GM18505 (cell line): Measurements from ENCODE around the gene FAR2.
"Not testable (repeated sequence)": the region's sequence is repeated elsewhere in the genome, so short reads cannot be mapped to it uniquely, and the experiment has no call there.

ENCODE experiments used
- ATAC-seq: cut with Tn5 transposase; IDR thresholded peaks from one replicate; pipeline ENCODE4 v1.9.1; 2021; ENCODE audit not compliant: unreplicated experiment
- POLR2A ChIP-seq: IDR thresholded peaks from 4 replicates; pipeline ENCODE4 v1.6.1; 2011; ENCODE audit warnings: borderline replicate concordance; ENCODE audit not compliant: insufficient read depth, insufficient read length; ENCODE audit errors: extremely low read depth

The FAR2 gene

DNA sequence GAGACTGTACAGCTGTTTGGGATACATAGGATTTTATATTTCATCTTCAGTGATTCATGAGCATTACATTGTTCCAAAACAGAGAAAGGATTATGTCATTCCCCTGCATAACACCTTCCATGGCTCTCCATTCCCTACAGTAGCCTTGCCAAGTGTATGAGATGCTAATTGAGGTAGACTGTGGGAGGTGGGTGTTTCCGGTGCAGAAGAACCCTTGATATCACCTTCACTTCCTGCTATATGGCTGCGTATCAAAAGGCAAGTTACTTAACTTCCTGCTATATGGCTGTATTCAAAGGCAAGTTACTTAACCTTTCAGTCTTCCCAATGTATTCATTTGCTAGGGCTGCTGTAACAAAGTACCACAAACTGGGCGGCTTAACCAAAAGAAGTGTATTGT lies 11.2 kb downstream of the FAR2 start:
- ATAC-seq: no peak
- TF ChIP-seq POLR2A: no peak

DNA sequence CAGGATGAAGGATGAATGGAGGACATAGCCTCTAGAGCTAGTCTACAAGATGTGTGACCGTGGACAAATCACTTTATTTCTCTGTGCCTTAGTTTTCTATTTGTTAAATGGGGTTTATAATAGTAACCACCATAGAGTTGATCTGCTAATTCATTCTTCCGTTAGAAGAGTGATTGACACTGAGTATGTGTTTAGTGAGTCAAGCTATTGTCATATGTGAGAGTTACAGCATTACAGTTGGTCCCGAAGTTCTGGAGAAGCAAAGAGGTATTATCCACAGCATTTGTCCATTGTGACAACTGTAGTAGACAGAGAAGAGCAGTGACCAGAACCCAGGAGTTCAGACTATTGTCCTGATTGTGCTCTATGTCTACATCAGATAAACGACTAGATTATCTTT lies 14.1 kb downstream of the FAR2 start:
- TF ChIP-seq POLR2A: no peak
- ATAC-seq: no peak

DNA sequence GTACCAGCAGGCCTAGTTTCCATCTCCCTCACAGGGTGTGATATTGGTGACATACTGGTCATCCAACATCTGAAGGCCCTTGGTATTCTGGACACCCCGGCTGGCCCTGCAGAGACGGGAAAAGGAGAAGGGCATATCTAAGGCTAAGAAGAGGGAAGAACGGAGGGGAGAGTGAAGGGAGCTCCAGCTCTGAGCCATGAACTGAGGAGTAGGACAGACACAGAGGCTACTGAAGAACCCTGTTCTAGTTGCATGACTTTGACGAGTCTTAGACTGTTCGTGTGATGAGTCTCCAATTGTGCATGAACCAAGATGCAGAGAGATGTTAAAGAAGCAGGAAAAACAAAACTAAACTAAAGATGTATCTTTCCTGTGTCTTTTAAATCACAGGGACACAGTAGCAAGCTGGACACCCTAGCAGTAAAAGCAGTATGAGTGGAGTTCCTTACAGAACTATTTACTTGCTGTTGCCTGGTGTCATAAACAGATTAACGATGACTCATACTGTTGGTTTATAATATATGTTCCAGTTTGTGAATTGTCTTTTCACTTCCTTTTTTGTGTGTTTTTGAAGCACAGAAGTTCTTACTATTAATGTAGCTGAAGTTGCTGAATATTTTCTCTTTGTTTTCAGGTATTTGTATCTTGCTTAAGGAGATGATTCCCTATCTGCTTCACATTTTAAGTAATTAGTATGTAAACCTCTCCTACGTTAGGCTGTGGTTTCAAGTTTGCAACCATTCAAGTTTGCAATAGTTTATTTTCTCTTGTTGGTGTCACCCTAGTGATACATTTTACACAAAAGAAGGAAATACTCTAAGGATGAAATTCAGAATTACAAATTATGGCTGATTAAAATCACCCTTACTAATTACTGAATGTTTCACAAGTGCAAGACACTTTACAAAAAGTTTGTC lies 15.7 kb downstream of the FAR2 start:
- ATAC-seq: peak; percentile 100
- no peak for TF ChIP-seq POLR2A

DNA sequence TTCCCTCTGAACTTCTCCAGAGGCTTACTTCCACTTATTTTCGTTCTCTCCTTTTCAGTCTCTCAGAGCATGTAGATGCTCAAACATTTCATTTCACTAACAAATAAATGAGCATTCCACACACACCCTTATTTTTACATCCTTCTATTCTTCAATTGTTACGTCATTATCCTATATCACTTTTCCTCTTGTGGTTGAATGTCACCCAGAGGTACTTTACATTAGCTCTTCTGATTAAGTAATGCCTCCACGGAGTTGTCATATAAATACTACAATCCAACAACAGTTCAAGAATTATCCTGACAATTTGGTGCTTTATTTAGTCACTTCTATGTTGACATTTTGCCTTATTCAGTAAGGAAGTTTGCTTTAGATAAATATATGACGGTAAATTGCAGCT lies 18.4 kb downstream of the FAR2 start:
- no peak for ATAC-seq
- TF ChIP-seq POLR2A: no peak

DNA sequence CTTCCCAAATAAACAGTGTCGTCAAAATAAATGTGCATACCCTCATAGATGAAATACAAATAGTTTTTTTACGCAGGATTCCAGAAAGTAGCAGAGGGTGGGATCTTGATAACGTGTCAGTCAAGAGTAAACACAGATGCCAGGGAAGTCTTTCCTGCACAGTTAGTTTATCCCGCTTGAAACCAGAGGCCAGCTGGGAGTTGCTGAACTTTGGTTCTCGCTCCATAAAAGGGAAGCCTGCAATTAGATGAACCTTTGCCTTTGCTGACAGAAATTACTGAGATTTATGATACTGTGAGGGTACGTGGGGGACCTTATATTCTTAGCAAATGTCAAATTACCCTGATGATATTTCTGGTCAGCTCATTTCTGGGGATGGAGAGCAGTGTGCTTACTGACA lies 18.9 kb downstream of the FAR2 start:
- ATAC-seq: no peak
- no peak for TF ChIP-seq POLR2A

DNA sequence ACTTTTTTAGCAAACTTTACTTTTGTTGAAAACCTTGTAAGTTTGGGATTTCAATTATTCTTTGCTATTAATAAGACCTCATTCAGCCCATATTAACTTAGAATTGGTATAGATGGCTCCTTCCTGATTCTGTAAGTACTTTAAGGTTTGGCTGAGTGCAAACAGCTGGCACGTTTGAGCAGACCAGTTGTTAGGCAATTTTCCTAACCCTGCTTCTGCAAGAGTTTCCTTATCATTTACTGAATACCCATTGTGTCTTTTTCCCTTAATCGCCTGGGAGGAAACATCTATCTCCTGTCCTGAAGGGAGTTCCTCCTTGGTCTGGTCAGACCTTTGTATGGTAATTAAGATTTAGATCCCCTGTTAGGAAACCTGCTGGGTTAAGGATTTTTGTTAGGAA lies 20.9 kb downstream of the FAR2 start:
- ATAC-seq: not testable (repeated sequence)

DNA sequence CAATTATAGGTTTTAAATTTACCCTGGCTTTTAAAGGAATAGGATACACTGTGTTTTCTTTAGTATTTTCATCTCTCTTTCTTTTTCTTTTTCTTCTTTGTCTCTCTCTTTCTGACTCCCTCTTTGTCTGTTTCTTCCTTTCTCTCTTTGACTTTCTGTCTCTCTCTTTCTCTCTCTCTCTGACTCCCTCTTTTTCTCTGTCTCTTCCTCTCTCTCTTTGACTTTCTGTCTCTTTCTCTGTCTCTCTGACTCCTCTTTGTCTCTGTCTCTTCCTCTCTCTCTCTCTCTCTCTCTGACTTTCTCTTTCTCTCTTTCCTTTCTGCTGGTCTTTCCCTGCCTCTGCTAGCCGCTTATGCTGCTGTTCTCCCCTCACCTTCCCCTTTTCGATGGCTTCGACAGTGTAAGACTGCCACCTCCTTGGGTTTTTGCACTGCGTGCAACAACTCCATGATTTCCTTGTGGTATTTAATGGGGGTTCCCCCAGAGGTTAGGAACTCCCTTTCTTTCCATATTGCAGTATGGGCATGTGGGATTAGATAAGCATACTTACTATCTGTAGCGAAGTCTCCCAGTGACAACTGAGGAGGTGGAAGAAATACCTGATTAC lies 21.5 kb downstream of the FAR2 start:
- not testable (repeated sequence) for ATAC-seq

DNA sequence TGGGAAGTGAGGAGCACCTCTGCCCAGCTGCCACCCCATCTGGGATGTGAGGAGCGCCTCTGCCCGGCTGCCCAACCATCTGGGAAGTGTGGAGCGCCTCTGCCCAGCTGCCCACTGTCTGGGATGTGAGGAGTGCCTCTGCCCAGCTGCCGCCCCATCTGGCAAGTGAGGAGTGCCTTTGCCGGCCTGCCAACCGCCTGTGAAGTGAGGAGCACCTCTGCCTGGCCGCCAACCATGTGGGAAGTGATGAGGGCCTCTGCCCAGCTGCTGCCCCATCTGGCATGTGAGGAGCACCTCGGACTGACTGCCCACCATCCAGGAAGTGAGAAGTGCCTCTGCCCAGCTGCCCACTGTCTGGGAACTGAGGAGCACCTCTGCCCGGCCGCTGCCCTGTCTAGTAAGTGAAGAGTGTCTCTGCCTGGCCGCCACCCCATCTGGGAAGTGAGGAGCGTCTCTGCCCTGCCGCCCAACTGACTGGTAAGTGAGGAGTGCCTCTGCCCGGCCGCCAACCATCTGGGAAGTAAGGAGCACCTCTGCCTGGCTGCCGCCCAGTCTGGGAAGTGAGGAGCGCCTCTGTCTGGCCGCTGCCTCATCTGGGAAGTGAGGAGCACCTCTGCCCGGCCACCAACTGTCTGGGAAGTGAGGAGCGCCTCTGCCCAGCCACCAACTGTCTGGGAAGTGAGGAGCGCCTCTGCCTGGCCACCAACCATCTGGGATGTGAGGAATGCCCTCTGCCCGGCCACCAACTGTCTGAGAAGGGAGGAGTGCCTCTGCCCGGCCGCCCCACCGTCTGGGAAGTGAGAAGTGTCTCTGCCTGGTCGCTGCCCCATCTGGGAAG lies 22.6 kb downstream of the FAR2 start:
- no peak for TF ChIP-seq POLR2A

DNA sequence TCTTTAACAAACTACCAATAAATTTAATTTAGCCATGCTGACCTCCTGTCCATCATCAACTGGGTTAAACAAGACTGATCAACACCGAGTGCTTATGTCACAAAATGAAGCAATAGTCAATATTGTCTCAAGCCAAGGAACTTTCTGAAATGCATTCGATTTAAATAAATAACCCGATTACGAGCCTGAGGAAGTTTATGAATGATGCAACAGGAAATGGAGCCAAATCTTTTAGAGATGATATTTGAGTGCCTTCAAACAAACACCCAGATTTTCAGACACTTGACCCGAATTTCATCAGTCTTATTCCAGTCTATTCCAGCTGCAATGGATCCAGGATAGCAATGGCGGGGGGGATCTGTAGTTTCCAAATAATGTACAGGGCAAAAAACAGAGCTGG lies 27.9 kb downstream of the FAR2 start:
- no peak for TF ChIP-seq POLR2A
- no peak for ATAC-seq

More for the DNA sequence above, 22.6 kb downstream of the FAR2 start:
- no peak for ATAC-seq

DNA sequence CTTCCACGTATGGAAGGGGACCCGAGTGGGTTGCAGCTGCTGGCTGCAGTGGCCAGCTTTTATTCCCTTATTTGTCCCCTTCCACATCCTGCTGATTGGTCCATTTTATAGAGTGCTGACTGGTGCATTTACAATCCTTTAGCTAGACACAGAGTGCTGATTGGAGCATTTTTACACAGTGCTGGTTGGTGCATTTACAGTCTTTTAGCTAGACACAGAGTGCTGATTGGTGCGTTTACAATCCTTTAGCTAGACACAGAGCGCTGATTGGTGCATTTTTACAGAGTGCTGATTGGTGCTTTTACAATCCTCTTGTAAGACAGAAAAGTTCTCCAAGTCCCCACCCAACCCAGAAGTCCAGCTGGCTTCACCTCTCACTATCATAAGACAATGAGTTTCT lies 33.2 kb downstream of the FAR2 start:
- ATAC-seq: not testable (repeated sequence)

DNA sequence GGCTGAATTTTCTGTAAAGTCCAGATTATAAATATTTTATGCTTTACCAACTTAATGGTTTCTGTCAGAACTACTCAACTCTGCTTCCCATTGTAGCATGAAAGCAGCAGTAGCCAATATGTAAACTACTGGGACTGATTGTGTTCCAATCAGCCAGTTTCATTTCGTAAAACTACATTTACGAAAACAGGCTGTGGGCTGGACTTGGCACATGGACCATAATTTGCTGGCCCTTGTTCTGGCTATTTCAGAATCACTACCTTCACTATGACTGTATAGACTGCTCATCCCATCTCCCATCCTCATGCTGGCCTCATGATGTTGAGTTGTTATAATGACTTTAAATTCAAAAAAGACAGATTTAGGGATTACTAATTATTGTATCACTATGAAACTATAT lies 38.7 kb downstream of the FAR2 start:
- no peak for ATAC-seq
- no peak for TF ChIP-seq POLR2A

DNA sequence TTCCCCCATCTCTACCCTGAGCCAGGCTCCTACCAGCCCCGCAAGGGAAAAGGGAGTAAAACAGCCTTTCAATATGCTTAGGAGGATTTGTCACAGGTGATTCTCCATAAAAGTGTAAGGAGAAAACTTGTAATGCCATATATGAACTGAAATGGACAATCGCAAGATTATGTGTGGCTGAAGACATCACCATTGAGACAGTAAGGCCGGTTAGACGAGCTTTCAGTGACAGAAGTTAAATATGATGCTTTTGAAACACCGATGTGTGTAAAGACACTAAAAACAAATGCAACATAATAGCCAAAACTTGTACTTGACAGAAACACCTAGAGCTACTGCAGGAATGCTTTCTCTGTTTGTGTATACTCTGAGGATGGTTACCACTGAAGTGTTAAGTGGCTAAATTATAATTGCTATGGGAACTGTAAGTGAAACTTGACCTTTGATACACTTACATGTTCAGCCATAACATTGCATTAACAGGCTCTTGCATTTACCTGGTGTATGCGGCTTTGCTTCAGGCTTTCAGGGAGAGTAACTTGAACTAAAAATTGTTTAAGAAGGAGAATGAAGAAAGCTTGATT lies 42.3 kb downstream of the FAR2 start:
- TF ChIP-seq POLR2A: no peak
- ATAC-seq: no peak

DNA sequence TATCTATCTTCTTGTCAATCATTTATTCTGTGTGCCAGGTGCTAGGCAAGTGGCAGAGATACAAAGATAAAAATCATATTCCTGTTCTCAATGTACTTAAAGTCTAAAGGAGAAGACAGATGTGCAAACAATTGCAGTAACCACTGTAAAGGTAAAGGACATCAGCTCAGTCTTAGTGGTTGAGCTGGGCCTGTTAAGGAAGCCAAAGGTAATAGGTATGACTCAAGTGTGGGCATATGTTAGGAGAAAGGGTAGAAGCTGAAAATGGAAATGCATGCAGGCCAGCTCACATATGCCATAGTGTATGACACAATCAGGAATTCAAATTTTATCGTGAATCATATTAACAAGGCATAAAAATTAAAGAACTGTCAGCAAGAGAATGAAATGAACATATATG lies 49.8 kb downstream of the FAR2 start:
- no peak for ATAC-seq
- no peak for TF ChIP-seq POLR2A

DNA sequence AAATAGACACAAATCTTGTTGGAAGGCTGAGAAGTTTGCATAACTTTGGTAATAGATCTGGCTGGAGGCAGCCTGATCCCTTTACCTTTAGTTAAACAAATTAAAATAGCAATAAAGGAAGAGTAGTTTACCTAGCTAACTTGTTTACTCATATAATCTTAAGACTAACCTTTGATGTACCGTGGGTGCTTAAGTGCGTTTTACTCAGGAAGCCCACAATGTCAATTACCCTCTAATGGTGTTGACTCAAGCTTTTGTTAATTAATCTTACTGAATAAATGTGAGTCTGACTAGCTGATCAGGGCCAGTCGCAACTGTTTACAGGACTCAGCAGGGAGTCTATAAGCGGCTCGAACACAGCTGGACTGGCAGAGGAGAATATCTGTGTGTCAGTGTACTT lies 51.5 kb downstream of the FAR2 start:
- TF ChIP-seq POLR2A: no peak
- no peak for ATAC-seq

DNA sequence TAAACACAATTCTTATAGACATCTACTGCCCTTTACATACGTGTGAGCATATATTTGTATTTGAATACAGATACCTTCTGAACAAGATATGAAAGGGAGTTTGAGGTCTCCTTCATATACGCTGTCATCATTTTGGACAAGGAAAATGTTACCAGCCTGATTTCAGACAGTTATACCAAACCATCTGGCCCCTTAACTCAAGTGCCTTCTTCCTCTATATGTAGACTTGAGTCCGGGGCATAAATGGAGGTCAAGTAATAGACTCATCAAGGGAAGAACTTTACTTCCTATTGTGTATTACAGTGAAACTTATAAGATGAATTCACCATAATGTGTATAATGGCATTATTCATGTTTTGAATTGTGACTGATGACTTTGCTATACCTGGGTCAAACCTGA lies 52.2 kb downstream of the FAR2 start:
- TF ChIP-seq POLR2A: no peak
- no peak for ATAC-seq
